ENCODE measurements around the gene PLEKHG4B.
"Not testable (repeated sequence)": the region's sequence is repeated elsewhere in the genome, so short reads cannot be mapped to it uniquely, and the experiment has no call there.

The PLEKHG4B gene

GRCh38 chr5:191036-191948, 99.3 kb downstream of the PLEKHG4B start, which contains the start of gene LRRC14B:
Gene LRRC14B, plus strand, starts transcription at chr5:191495. Its CDS starts 44 bp downstream, at chr5:191539.
- DNase-seq, result peak; percentile 19

- DNase-seq, result no peak
Observed at GRCh38 chr5:191949-192690, 100.2 kb downstream of the PLEKHG4B start.

GRCh38 chr5:192691-192969, 100.7 kb downstream of the PLEKHG4B start:
- DNase-seq, result no peak

- no peak for DNase-seq
Observed at GRCh38 chr5:192970-193831, 101.2 kb downstream of the PLEKHG4B start.

- DNase-seq, result no peak
Observed at GRCh38 chr5:194102-194501, 102.1 kb downstream of the PLEKHG4B start.

- no peak for DNase-seq
Observed at GRCh38 chr5:194603-195209, 102.7 kb downstream of the PLEKHG4B start.

- no peak for DNase-seq
Observed at GRCh38 chr5:195401-196160, 103.6 kb downstream of the PLEKHG4B start.

GRCh38 chr5:196350-196749, 104.4 kb downstream of the PLEKHG4B start:
- no peak for DNase-seq

GRCh38 chr5:197031-197430, 105.1 kb downstream of the PLEKHG4B start:
- DNase-seq, result not testable (repeated sequence)

GRCh38 chr5:197892-198489, 106.0 kb downstream of the PLEKHG4B start:
- no peak for DNase-seq

- no peak for DNase-seq
Observed at GRCh38 chr5:198516-199196, 106.7 kb downstream of the PLEKHG4B start.

- DNase-seq, result no peak
Observed at GRCh38 chr5:199197-199949, 107.4 kb downstream of the PLEKHG4B start.

- no peak for DNase-seq
Observed at GRCh38 chr5:199950-200645, 108.1 kb downstream of the PLEKHG4B start.

GRCh38 chr5:200985-201384, 109.0 kb downstream of the PLEKHG4B start:
- DNase-seq, result no peak

- DNase-seq, result no peak
Observed at GRCh38 chr5:201672-202071, 109.7 kb downstream of the PLEKHG4B start.

- no peak for DNase-seq
Observed at GRCh38 chr5:203246-203930, 111.4 kb downstream of the PLEKHG4B start.

- DNase-seq, result no peak
Observed at GRCh38 chr5:204001-204400, 112.0 kb downstream of the PLEKHG4B start.

- DNase-seq, result no peak
Observed at GRCh38 chr5:204462-204861, 112.5 kb downstream of the PLEKHG4B start.
